ENCODE data around the gene PTPRB. TPM values are rescaled to one million over a fixed set of nuclear protein-coding genes. Genes with fewer than 3 reads are reported as not detected.

Gene PTPRB
- total and polyA plus RNA-seq, 2 donors (not counting 3 experiments of a cell fraction or from before 2014, with no cell fraction given): 64.1 to 151 TPM

DNA sequence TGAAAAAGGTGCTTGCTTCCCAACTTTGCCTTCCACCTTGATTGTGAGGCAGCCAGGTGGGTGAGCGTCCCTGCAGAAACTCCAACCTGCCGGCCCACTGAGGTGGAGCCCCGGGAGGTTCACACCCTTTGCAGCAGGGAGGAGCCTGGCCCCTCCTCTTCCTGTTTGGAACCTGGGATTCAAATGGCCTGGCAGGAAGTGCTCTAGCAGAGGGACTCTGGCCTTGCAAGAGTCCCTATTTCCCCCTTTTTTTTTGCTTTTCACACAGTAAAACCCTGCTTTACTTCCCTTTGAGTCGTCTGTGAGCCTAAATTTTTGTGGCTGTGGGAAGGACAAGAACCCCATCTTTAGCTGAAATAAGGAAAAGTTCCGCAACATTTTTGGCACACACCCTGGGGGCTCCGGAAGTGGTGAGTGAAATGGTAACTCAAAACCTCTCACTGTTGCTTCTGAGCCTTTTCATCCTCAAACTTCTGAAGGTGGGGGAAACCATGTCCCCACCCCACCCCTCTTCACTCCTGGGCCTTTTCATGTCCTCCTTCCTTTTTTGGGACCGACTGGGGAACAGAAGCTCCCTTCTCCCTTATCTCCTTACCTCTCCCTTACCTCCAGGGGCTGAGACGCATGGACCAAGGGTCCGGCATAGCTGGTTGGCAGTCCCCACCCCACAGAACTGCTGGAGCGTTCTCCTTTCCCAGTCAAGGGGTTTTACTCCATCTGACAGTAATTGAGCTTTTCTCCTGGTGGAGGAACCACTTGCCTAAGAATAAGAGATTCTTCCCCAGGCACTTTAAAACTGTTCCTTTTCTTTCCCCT lies 169.1 kb downstream of the PTPRB start:
- ChIA-PET CTCF (no interaction called here), POLR2A (no interaction called here)
- Histone ChIP-seq H3K4me1 (ENCODE audit: control insufficient read depth, extremely low read depth, insufficient read depth, low read length) (no peaks in the 10 kb centered on the region), H2AFZ (ENCODE audit: low read depth, low read length) (no peak overlapping the region), H3K27ac (ENCODE audit: insufficient read depth, low read depth, low read length) (no peak overlapping the region), H3K27me3 (ENCODE audit: control insufficient read depth in 2 of 2, insufficient read depth in 2 of 2, low read length in 2 of 2) (peaks cover 0 to 1% of the 10 kb centered on the region in 2 experiments), H3K36me3 (ENCODE audit: control insufficient read depth in 2 of 2, extremely low read depth in 1 of 2, insufficient read depth in 2 of 2, low read length in 2 of 2) (no peaks in the 10 kb centered on the region), H4K20me1 (replicated peaks; ENCODE audit: control insufficient read depth, extremely low read depth, insufficient read depth, low read length) (no peaks in the 10 kb centered on the region), H3K9me1 (replicated peaks; ENCODE audit: control insufficient read depth, extremely low read depth, insufficient read depth, low read length) (no peaks in the 10 kb centered on the region), H3K4me3 (replicated peaks in 1 of 3; ENCODE audit: insufficient read depth in 1 of 3, low read depth in 1 of 3, low read length in 3 of 3) (no peak overlapping the region), H3K4me2 (ENCODE audit: insufficient read depth, low read length) (no peak overlapping the region), H3K79me2 (ENCODE audit: control insufficient read depth, insufficient read depth, low read length) (no peaks in the 10 kb centered on the region), H3K9ac (replicated peaks; ENCODE audit: extremely low read depth, insufficient read depth, low read length) (no peak overlapping the region), H3K9me3 (replicated peaks; ENCODE audit: control insufficient read depth, insufficient read depth, low read length) (no peaks in the 10 kb centered on the region)
- DNase-seq (ENCODE audit: low read depth, low spot score) (no peak), FAIRE-seq (no peak)
- no peak for TF ChIP-seq EZH2 (IDR thresholded peaks at IDR 0.05; ENCODE audit: borderline replicate concordance, low read depth, low read length, severe bottlenecking)
- no peak for TF ChIP-seq JUN (IDR thresholded peaks at IDR 0.05; ENCODE audit: borderline replicate concordance, insufficient read depth, insufficient read length, low read depth)
- no peak for TF ChIP-seq POLR2A (IDR thresholded peaks at IDR 0.05; ENCODE audit: low read depth, low read length)
- no peak for TF ChIP-seq MYC (IDR thresholded peaks at IDR 0.05; ENCODE audit: low read depth, low read length)
- TF ChIP-seq FOS (IDR thresholded peaks at IDR 0.05; ENCODE audit: borderline replicate concordance, insufficient read depth, low read length): no peak
- TF ChIP-seq, protein P1, sequence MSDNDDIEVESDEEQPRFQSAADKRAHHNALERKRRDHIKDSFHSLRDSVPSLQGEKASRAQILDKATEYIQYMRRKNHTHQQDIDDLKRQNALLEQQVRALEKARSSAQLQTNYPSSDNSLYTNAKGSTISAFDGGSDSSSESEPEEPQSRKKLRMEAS (IDR thresholded peaks at IDR 0.05; ENCODE audit: insufficient read depth, insufficient read length): no peak
- no peak for TF ChIP-seq POLR2AphosphoS5 (IDR thresholded peaks at IDR 0.05; ENCODE audit: insufficient read depth, low read depth, low read length)
- TF ChIP-seq GATA2 (IDR thresholded peaks at IDR 0.05; ENCODE audit: insufficient read depth, insufficient read length, low read depth, low read length): no peak
- TF ChIP-seq, protein P2, sequence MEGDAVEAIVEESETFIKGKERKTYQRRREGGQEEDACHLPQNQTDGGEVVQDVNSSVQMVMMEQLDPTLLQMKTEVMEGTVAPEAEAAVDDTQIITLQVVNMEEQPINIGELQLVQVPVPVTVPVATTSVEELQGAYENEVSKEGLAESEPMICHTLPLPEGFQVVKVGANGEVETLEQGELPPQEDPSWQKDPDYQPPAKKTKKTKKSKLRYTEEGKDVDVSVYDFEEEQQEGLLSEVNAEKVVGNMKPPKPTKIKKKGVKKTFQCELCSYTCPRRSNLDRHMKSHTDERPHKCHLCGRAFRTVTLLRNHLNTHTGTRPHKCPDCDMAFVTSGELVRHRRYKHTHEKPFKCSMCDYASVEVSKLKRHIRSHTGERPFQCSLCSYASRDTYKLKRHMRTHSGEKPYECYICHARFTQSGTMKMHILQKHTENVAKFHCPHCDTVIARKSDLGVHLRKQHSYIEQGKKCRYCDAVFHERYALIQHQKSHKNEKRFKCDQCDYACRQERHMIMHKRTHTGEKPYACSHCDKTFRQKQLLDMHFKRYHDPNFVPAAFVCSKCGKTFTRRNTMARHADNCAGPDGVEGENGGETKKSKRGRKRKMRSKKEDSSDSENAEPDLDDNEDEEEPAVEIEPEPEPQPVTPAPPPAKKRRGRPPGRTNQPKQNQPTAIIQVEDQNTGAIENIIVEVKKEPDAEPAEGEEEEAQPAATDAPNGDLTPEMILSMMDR (IDR thresholded peaks at IDR 0.05; ENCODE audit: extremely low read depth in 1 of 2, insufficient read depth in 1 of 2, low read depth in 1 of 2, low read length in 2 of 2): no peak
- dilution Hi-C loops (cut with MboI; ENCODE audit: extremely low pct_ligation_motif_present, low sequenced_read_pairs): no loop called here
- intact Hi-C loops (cut with micrococcal nuclease): no loop called here
- no TSS peak for BruUV-seq (replicated peaks)
